Type B pancreatic cell (in vitro differentiated cells): Measurements from ENCODE around the gene HLA-DPA1. TPM values are rescaled to one million over a fixed set of nuclear protein-coding genes. Genes with fewer than 3 reads are reported as not detected.

Experiments used
- DNase-seq: peaks from one replicate; pipeline ENCODE4 v3.0.0; 2021; ENCODE audit warnings: mixed read lengths; ENCODE audit not compliant: unreplicated experiment; ENCODE audit errors: extremely low spot score
- H3K27ac Mint-ChIP-seq: 2 replicates; pipeline ENCODE4 v1.8.0; 2021; ENCODE audit warnings: mild to moderate bottlenecking, mixed read lengths
- H3K27me3 Mint-ChIP-seq: 2 replicates; pipeline ENCODE4 v1.8.0; 2021; ENCODE audit warnings: mixed read lengths
- H3K36me3 Mint-ChIP-seq: 2 replicates; pipeline ENCODE4 v1.8.0; 2021; ENCODE audit warnings: mixed read lengths
- H3K4me1 Mint-ChIP-seq: one replicate; pipeline ENCODE4 v1.8.0; 2021; ENCODE audit warnings: mixed read lengths; ENCODE audit not compliant: unreplicated experiment
- H3K4me3 Mint-ChIP-seq: 2 replicates; pipeline ENCODE4 v1.8.0; 2021; ENCODE audit warnings: mild to moderate bottlenecking, mixed read lengths
- H3K9me3 Mint-ChIP-seq: 2 replicates; pipeline ENCODE4 v1.8.0; 2021; ENCODE audit warnings: mixed read lengths
- CTCF ChIP-seq: fragments of 200-600 bp; sonication (generic); conservative IDR thresholded peaks from 2 replicates; pipeline ENCODE4 v1.5.0; 2021; ENCODE audit warnings: antibody characterized with exemption, mild to moderate bottlenecking
- total RNA-seq: library from RNA; stranded (reverse); gene quantifications from 2 replicates; pipeline ENCODE4 v1.2.1, GENCODE V29; 2021; ENCODE audit warnings: low replicate concordance

HLA-DPA1 gene
- total RNA-seq, 1 donor from 2014 or later, result 2.6 TPM

GRCh38 chr6:33029328-33030184 is 43.9 kb downstream of the HLA-DPA1 start:
- Mint-ChIP-seq H3K36me3 (no peaks in the 10 kb centered on the region), H3K4me3 (no peak overlapping the region), H3K27ac (no peak overlapping the region), H3K27me3 (peaks cover 64% of the 10 kb centered on the region), H3K4me1 (no peaks in the 10 kb centered on the region), H3K9me3 (no peaks in the 10 kb centered on the region)
- no peak for DNase-seq
- no peak for TF ChIP-seq CTCF

GRCh38 chr6:33028220-33028849 is 45.1 kb downstream of the HLA-DPA1 start:
- Mint-ChIP-seq H3K27me3 (peaks cover 52% of the 10 kb centered on the region), H3K4me1 (no peaks in the 10 kb centered on the region), H3K36me3 (no peaks in the 10 kb centered on the region), H3K4me3 (no peak overlapping the region), H3K27ac (no peak overlapping the region), H3K9me3 (no peaks in the 10 kb centered on the region)
- DNase-seq, result no peak
- TF ChIP-seq CTCF, result no peak

GRCh38 chr6:33024521-33024920 is 48.9 kb downstream of the HLA-DPA1 start:
- no peak for DNase-seq
- H3K4me1 Mint-ChIP-seq, result no peaks in the 10 kb centered on the region
- H3K4me3 Mint-ChIP-seq, result no peak overlapping the region
- H3K27me3 Mint-ChIP-seq, result peaks cover 36% of the 10 kb centered on the region
- no peaks in the 10 kb centered on the region for H3K9me3 Mint-ChIP-seq
- no peak for TF ChIP-seq CTCF
- no peak overlapping the region for H3K27ac Mint-ChIP-seq
- H3K36me3 Mint-ChIP-seq, result no peaks in the 10 kb centered on the region

GRCh38 chr6:33023536-33023935 is 49.9 kb downstream of the HLA-DPA1 start:
- no peak overlapping the region for H3K27ac Mint-ChIP-seq
- peaks cover 38% of the 10 kb centered on the region for H3K27me3 Mint-ChIP-seq
- no peaks in the 10 kb centered on the region for H3K4me1 Mint-ChIP-seq
- no peaks in the 10 kb centered on the region for H3K36me3 Mint-ChIP-seq
- no peak for TF ChIP-seq CTCF
- H3K4me3 Mint-ChIP-seq, result no peak overlapping the region
- no peaks in the 10 kb centered on the region for H3K9me3 Mint-ChIP-seq
- no peak for DNase-seq

- no peak for DNase-seq
- H3K4me3 Mint-ChIP-seq, result no peak overlapping the region
- H3K27me3 Mint-ChIP-seq, result peaks cover 40% of the 10 kb centered on the region
- no peaks in the 10 kb centered on the region for H3K36me3 Mint-ChIP-seq
- H3K9me3 Mint-ChIP-seq, result no peaks in the 10 kb centered on the region
- H3K4me1 Mint-ChIP-seq, result peaks cover 6% of the 10 kb centered on the region
- no peak for TF ChIP-seq CTCF
- H3K27ac Mint-ChIP-seq, result no peak overlapping the region
Measured at GRCh38 chr6:33021917-33022316, 51.5 kb downstream of the HLA-DPA1 start.
